ENCODE data around the gene RASAL3.

GRCh38 chr19:15428956-15429824 lies 35.2 kb downstream of the RASAL3 start:
- TF ChIP-seq CTCF (IDR thresholded peaks at IDR 0.05; ENCODE audit: low read depth, low read length) (no peak), POLR2A (IDR thresholded peaks at IDR 0.05; ENCODE audit: extremely low read depth, insufficient read length) (no peak), MAX (IDR thresholded peaks at IDR 0.05; ENCODE audit: low read depth, low read length) (no peak), MYC (IDR thresholded peaks at IDR 0.05; ENCODE audit: low read depth, low read length) (no peak)

All from NB4 (cell line).